ENCODE measurements around the gene STN1.

DNA sequence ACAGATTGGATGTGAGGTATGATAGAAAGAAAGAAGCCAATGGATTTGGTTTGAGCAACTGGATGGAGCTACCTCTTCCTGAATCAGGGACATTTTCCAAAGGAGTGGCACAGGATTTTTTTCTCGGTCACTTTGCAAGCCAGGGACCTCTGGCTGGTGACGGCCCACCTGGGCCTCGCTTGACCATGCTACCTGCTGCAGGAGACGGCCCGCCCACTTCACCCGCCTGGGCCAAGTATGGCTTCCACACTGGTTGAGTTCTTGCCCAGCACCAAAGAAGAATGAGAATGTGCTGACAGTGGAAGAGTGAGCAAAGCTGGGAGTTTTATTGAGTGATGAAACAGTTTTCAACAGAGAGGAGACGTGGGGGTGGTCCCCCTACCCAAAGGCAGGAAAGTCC, 38.2 kb downstream of the STN1 start:
- TF ChIP-seq, protein P1, sequence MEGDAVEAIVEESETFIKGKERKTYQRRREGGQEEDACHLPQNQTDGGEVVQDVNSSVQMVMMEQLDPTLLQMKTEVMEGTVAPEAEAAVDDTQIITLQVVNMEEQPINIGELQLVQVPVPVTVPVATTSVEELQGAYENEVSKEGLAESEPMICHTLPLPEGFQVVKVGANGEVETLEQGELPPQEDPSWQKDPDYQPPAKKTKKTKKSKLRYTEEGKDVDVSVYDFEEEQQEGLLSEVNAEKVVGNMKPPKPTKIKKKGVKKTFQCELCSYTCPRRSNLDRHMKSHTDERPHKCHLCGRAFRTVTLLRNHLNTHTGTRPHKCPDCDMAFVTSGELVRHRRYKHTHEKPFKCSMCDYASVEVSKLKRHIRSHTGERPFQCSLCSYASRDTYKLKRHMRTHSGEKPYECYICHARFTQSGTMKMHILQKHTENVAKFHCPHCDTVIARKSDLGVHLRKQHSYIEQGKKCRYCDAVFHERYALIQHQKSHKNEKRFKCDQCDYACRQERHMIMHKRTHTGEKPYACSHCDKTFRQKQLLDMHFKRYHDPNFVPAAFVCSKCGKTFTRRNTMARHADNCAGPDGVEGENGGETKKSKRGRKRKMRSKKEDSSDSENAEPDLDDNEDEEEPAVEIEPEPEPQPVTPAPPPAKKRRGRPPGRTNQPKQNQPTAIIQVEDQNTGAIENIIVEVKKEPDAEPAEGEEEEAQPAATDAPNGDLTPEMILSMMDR (IDR thresholded peaks at IDR 0.05): no peak
- TF ChIP-seq POLR2A (IDR thresholded peaks at IDR 0.05): no peak
- no peak for TF ChIP-seq POLR2AphosphoS5 (IDR thresholded peaks at IDR 0.05)
